ENCODE results near the gene SHPK. TPM values are rescaled to one million over a fixed set of nuclear protein-coding genes. Genes with fewer than 3 reads are reported as not detected.
A peak's percentile ranks its signal among the peaks of the same experiment; 100 is the strongest.

Gene SHPK
- total RNA-seq, 1 experiment from 2014 or later = 5.4 TPM

DNA sequence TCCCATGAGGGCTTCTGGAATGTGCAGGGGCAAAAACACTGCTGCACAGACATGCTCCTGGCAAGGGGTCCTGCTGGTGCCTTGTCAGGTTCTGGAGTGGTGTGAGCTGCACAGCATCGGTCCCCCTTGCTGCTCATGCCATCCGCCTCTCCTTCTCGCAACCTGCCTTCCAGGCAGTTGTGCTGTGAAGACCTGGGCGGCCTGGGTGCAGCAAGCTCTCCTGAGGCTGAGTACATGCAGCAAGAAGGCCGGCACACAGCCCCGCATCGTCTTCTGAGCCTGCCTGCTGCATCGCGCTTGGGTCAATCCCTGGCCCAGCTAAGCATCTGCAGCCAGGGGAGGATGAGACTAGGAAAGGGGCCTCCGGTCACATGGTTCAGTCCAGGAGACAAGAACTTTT is 26.4 kb downstream of the SHPK start:
- Histone ChIP-seq H3K4me3 (ENCODE audit: low read length) (no peak overlapping the region), H3K4me2 (ENCODE audit: low read depth, low read length, poor library complexity, severe bottlenecking) (no peak overlapping the region), H3K9me2 (replicated peaks; ENCODE audit: insufficient read depth, low read length) (no peaks in the 10 kb centered on the region), H3K27ac (ENCODE audit: low read length) (no peak overlapping the region), H3K9me3 (ENCODE audit: low read length) (no peaks in the 10 kb centered on the region), H3K4me1 (ENCODE audit: low read length) (no peaks in the 10 kb centered on the region), H4K20me1 (ENCODE audit: insufficient read depth, low read depth, low read length) (no peaks in the 10 kb centered on the region), H2AFZ (ENCODE audit: low read length) (no peak overlapping the region), H3K36me3 (ENCODE audit: insufficient read depth, low read length) (no peaks in the 10 kb centered on the region; the same call in 1 of the 2 replicates), H3K27me3 (ENCODE audit: low read length) (no peaks in the 10 kb centered on the region), H3K9ac (ENCODE audit: low read length) (no peak overlapping the region), H3K79me2 (ENCODE audit: low read length) (no peaks in the 10 kb centered on the region)
- no peak for DNase-seq

DNA sequence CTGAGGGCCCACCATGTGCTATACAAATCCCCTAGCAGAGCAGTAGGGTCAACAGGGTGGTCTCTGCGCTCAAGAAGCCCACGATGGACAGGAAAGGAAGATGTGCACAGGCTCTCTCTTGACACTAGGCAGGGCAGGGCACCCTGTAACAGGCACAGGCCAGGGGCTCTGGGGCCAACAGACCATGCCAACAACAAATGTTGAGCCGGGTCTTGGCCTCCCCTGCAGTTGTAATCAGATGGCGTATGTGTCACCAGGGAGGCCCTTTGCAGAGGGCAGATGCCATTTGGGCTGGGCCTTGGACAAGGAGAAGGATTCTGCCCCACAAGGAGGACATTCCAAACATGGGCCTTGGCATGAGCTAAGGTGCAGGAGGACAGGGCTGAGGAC is 32.2 kb downstream of the SHPK start:
- no peak overlapping the region for H3K4me2 ChIP-seq (ENCODE audit: low read depth, low read length, poor library complexity, severe bottlenecking)
- no peaks in the 10 kb centered on the region for H3K36me3 ChIP-seq (ENCODE audit: insufficient read depth, low read length)
- H3K9ac ChIP-seq (ENCODE audit: low read length) = no peak overlapping the region

DNA sequence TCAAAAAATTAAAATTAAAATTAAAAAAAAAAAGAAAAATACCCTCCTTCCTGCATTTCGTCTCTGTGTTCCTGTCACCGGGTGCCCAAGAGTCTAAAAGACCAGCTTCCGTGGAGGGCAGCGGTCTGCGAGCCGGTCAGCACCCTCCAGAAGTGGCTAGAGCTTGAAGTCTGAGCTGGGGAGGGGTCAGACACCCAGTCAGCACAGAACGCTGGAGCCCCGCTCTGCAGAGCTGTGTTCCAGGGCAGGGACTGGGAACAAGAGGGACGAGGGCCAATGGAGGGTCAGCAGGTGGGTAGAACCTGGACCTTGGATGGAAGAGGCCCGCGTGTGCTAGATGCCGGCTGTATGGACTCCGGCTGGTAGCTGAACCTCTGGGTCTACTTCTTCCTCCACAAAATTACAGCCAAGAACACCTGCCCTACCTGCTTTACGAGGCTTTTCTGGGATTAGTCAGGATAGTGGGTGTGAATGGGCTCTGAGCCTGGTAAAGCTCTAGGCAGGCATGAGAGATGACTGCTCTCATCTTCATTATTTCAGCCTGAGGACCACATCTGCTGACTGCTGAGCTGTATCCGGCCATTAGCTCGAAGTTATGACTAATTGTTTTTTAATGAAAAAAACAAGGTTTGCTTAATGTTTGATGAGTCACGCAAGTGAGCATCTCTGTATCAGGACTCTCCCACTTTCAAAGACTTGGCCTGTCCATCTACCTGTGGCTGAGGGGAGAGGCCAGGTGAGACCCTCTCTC is 32.8 kb downstream of the SHPK start:
- no peaks in the 10 kb centered on the region for H3K9me3 ChIP-seq (ENCODE audit: low read length)
- no peaks in the 10 kb centered on the region for H3K79me2 ChIP-seq (ENCODE audit: low read length)
- H2AFZ ChIP-seq (ENCODE audit: low read length) = no peak overlapping the region
- H3K4me1 ChIP-seq (ENCODE audit: low read length) = no peaks in the 10 kb centered on the region
- no peak for DNase-seq
- H3K4me3 ChIP-seq (ENCODE audit: low read length) = no peak overlapping the region
- H3K36me3 ChIP-seq (ENCODE audit: insufficient read depth, low read length) = no peaks in the 10 kb centered on the region
- no peaks in the 10 kb centered on the region for H3K9me2 ChIP-seq (replicated peaks; ENCODE audit: insufficient read depth, low read length)
- no peak overlapping the region for H3K9ac ChIP-seq (ENCODE audit: low read length)
- no peak overlapping the region for H3K4me2 ChIP-seq (ENCODE audit: low read depth, low read length, poor library complexity, severe bottlenecking)
- no peak overlapping the region for H3K27ac ChIP-seq (ENCODE audit: low read length)
- H4K20me1 ChIP-seq (ENCODE audit: insufficient read depth, low read depth, low read length) = no peaks in the 10 kb centered on the region
- no peaks in the 10 kb centered on the region for H3K27me3 ChIP-seq (ENCODE audit: low read length)

More for the DNA sequence above, 32.2 kb downstream of the SHPK start:
- H3K79me2 ChIP-seq (ENCODE audit: low read length) = no peaks in the 10 kb centered on the region
- no peaks in the 10 kb centered on the region for H4K20me1 ChIP-seq (ENCODE audit: insufficient read depth, low read depth, low read length)
- H3K27ac ChIP-seq (ENCODE audit: low read length) = no peak overlapping the region
- H3K4me1 ChIP-seq (ENCODE audit: low read length) = no peaks in the 10 kb centered on the region
- DNase-seq = no peak
- H3K27me3 ChIP-seq (ENCODE audit: low read length) = no peaks in the 10 kb centered on the region
- no peak overlapping the region for H3K4me3 ChIP-seq (ENCODE audit: low read length)
- H3K9me3 ChIP-seq (ENCODE audit: low read length) = no peaks in the 10 kb centered on the region
- H3K9me2 ChIP-seq (replicated peaks; ENCODE audit: insufficient read depth, low read length) = no peaks in the 10 kb centered on the region
- H2AFZ ChIP-seq (ENCODE audit: low read length) = no peak overlapping the region

- peak; percentile 92 for DNase-seq
- Histone ChIP-seq H3K79me2 (ENCODE audit: low read length) (no peaks in the 10 kb centered on the region), H3K4me1 (ENCODE audit: low read length) (no peaks in the 10 kb centered on the region)
Measured at GRCh38 chr17:3602499-3602898, 33.6 kb downstream of the SHPK start.

GRCh38 chr17:3600529-3601205 is 35.4 kb downstream of the SHPK start:
- Histone ChIP-seq H3K9me2 (replicated peaks; ENCODE audit: insufficient read depth, low read length) (no peaks in the 10 kb centered on the region), H3K27me3 (ENCODE audit: low read length) (no peaks in the 10 kb centered on the region), H3K27ac (ENCODE audit: low read length) (no peak overlapping the region), H3K9ac (ENCODE audit: low read length) (no peak overlapping the region), H4K20me1 (ENCODE audit: insufficient read depth, low read depth, low read length) (no peaks in the 10 kb centered on the region), H3K4me3 (ENCODE audit: low read length) (no peak overlapping the region), H3K9me3 (ENCODE audit: low read length) (no peaks in the 10 kb centered on the region), H2AFZ (ENCODE audit: low read length) (no peak overlapping the region), H3K4me1 (ENCODE audit: low read length) (no peaks in the 10 kb centered on the region), H3K4me2 (ENCODE audit: low read depth, low read length, poor library complexity, severe bottlenecking) (no peak overlapping the region), H3K36me3 (ENCODE audit: insufficient read depth, low read length) (no peaks in the 10 kb centered on the region), H3K79me2 (ENCODE audit: low read length) (no peaks in the 10 kb centered on the region)
- no peak for DNase-seq

More at GRCh38 chr17:3602499-3602898, 33.6 kb downstream of the SHPK start:
- Histone ChIP-seq H3K27me3 (ENCODE audit: low read length) (no peaks in the 10 kb centered on the region), H3K4me2 (ENCODE audit: low read depth, low read length, poor library complexity, severe bottlenecking) (no peak overlapping the region), H2AFZ (ENCODE audit: low read length) (no peak overlapping the region), H4K20me1 (ENCODE audit: insufficient read depth, low read depth, low read length) (no peaks in the 10 kb centered on the region), H3K9me3 (ENCODE audit: low read length) (no peaks in the 10 kb centered on the region), H3K36me3 (ENCODE audit: insufficient read depth, low read length) (no peaks in the 10 kb centered on the region), H3K4me3 (ENCODE audit: low read length) (no peak overlapping the region), H3K9ac (ENCODE audit: low read length) (no peak overlapping the region), H3K9me2 (replicated peaks; ENCODE audit: insufficient read depth, low read length) (no peaks in the 10 kb centered on the region), H3K27ac (ENCODE audit: low read length) (no peak overlapping the region)

DNA sequence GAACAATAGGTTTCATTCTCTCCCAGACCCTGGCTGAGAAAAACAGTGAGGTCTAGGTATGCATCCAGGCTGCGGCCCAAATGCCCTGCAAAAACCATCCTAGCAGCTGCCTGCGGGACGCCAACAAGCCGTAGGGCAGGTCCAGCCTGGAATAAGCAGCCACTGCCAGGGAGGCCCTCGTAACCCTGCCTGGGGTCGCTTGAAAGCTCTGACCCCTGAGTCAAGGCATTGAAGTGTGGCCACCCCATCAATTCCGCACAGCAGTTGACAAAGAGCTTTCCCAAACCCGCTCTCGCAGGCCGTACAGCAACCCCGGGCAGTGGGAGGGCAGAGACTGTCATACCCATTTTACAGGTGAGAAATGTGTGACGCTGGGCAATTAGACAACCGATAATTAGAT is 38.0 kb downstream of the SHPK start:
- H3K27ac ChIP-seq (ENCODE audit: low read length) = no peak overlapping the region
- H3K9ac ChIP-seq (ENCODE audit: low read length) = no peak overlapping the region
- no peaks in the 10 kb centered on the region for H3K36me3 ChIP-seq (ENCODE audit: insufficient read depth, low read length)
- no peaks in the 10 kb centered on the region for H3K9me2 ChIP-seq (replicated peaks; ENCODE audit: insufficient read depth, low read length)
- H3K4me2 ChIP-seq (ENCODE audit: low read depth, low read length, poor library complexity, severe bottlenecking) = no peak overlapping the region
- H4K20me1 ChIP-seq (ENCODE audit: insufficient read depth, low read depth, low read length) = no peaks in the 10 kb centered on the region
- DNase-seq = no peak
- H3K79me2 ChIP-seq (ENCODE audit: low read length) = no peaks in the 10 kb centered on the region
- no peaks in the 10 kb centered on the region for H3K27me3 ChIP-seq (ENCODE audit: low read length)
- H3K4me3 ChIP-seq (ENCODE audit: low read length) = no peak overlapping the region
- H2AFZ ChIP-seq (ENCODE audit: low read length) = no peak overlapping the region
- H3K9me3 ChIP-seq (ENCODE audit: low read length) = no peaks in the 10 kb centered on the region
- H3K4me1 ChIP-seq (ENCODE audit: low read length) = no peaks in the 10 kb centered on the region

DNA sequence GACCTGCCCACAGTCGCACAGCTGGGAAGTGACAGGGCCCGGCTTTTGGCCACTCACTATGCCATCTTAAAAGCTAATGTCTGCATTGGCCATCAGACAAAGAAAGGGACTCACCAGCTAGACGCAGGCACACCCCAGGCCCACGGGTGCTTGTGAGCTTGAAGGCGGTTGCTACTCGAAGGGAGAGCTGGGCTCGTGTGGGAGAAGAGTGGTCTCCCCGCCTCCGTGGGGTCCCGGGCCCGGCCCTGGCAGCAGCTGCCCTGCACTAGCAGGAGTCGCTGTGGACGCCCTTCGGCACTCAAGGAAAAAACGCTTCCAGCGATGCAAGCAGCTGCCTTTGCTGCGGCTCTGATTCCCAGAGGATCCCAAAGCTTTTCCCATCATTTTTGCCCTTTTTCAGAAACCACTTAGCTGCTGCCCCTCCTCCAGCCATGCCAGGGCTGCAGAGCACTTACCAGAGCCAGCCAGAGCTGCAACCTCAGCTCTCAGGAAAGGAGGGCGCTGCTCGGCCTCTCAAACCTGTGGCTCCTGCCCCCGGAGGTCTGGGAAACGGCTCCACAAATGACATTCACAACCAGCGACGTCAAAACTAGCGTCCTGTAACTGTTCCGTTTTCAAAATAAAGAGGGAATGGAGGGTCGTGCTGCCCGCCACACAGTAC is 39.1 kb downstream of the SHPK start:
- H3K79me2 ChIP-seq (ENCODE audit: low read length) = no peaks in the 10 kb centered on the region
- DNase-seq = no peak
- H4K20me1 ChIP-seq (ENCODE audit: insufficient read depth, low read depth, low read length) = no peaks in the 10 kb centered on the region
- no peaks in the 10 kb centered on the region for H3K27me3 ChIP-seq (ENCODE audit: low read length)
- no peak overlapping the region for H3K4me3 ChIP-seq (ENCODE audit: low read length)
- no peaks in the 10 kb centered on the region for H3K9me3 ChIP-seq (ENCODE audit: low read length)
- no peaks in the 10 kb centered on the region for H3K36me3 ChIP-seq (ENCODE audit: insufficient read depth, low read length)
- H3K4me2 ChIP-seq (ENCODE audit: low read depth, low read length, poor library complexity, severe bottlenecking) = no peak overlapping the region
- H3K9ac ChIP-seq (ENCODE audit: low read length) = no peak overlapping the region
- H3K9me2 ChIP-seq (replicated peaks; ENCODE audit: insufficient read depth, low read length) = no peaks in the 10 kb centered on the region
- H3K4me1 ChIP-seq (ENCODE audit: low read length) = no peaks in the 10 kb centered on the region
- H2AFZ ChIP-seq (ENCODE audit: low read length) = no peak overlapping the region
- H3K27ac ChIP-seq (ENCODE audit: low read length) = no peak overlapping the region

DNA sequence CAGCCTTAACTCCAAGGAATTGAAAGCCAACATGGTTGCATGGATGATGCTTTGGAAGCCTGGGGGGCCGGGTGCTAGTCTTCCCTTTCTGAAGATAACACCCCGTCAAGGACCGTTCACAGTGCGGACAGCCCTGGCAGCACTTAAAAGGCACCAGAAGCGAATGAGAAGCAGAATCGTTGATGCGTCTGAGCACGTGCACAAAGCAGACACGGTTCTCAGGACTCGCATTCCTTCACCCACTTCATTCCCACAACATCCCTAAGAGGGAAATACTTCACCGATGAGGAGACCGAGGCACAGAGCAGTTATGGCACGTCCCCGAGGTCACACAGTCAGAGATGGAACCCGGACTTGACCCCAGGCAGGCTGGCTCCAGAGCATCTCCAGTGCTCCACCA is 41.1 kb downstream of the SHPK start:
- no peaks in the 10 kb centered on the region for H3K4me1 ChIP-seq (ENCODE audit: low read length)
- H3K9ac ChIP-seq (ENCODE audit: low read length) = no peak overlapping the region
- no peak overlapping the region for H3K27ac ChIP-seq (ENCODE audit: low read length)
- H4K20me1 ChIP-seq (ENCODE audit: insufficient read depth, low read depth, low read length) = no peaks in the 10 kb centered on the region
- H3K9me2 ChIP-seq (replicated peaks; ENCODE audit: insufficient read depth, low read length) = no peaks in the 10 kb centered on the region
- H3K79me2 ChIP-seq (ENCODE audit: low read length) = no peaks in the 10 kb centered on the region
- H3K4me3 ChIP-seq (ENCODE audit: low read length) = no peak overlapping the region
- no peak for DNase-seq
- H3K4me2 ChIP-seq (ENCODE audit: low read depth, low read length, poor library complexity, severe bottlenecking) = no peak overlapping the region
- H3K27me3 ChIP-seq (ENCODE audit: low read length) = no peaks in the 10 kb centered on the region
- no peak overlapping the region for H2AFZ ChIP-seq (ENCODE audit: low read length)
- no peaks in the 10 kb centered on the region for H3K9me3 ChIP-seq (ENCODE audit: low read length)
- H3K36me3 ChIP-seq (ENCODE audit: insufficient read depth, low read length) = no peaks in the 10 kb centered on the region

All from Karpas-422 (cell line).